Lung (tissue), 12 donors: ENCODE data around the gene ATXN1. TPM values are rescaled to one million over a fixed set of nuclear protein-coding genes. Genes with fewer than 3 reads are reported as not detected.
"Not testable (repeated sequence)": the region's sequence is repeated elsewhere in the genome, so short reads cannot be mapped to it uniquely, and the experiment has no call there.

Experiments used
- ATAC-seq: fragments of 200-7000 bp; cut with Tn5 transposase; one replicate; pipeline ENCODE4 v1.9.1; 2020; ENCODE audit warnings: moderate number of reproducible peaks; ENCODE audit not compliant: insufficient read depth, low FRiP score
- DNase-seq, 3 donors: peaks; one replicate each; pipeline ENCODE4 v3.0.0-alpha.2; 2013 to 2017
- H3K27ac ChIP-seq, 2 donors: one replicate each; pipeline ENCODE4 v1.5.1; 2013; ENCODE audit warnings: mild to moderate bottlenecking in 2 of 2, moderate library complexity in 2 of 2, control low read depth in 1 of 2, inconsistent platforms in 1 of 2, low read depth in 1 of 2, low read length in 1 of 2
- H3K27me3 ChIP-seq, 3 donors: one replicate each; pipeline ENCODE4 v1.5.1; 2013; ENCODE audit warnings: low read length in 2 of 3; ENCODE audit not compliant: control insufficient read depth in 3 of 3, insufficient read depth in 3 of 3
- H3K36me3 ChIP-seq, 4 donors: one replicate each; pipeline ENCODE4 v1.5.1; 2013; ENCODE audit warnings: low read length in 4 of 4, mild to moderate bottlenecking in 1 of 4, moderate library complexity in 1 of 4; ENCODE audit not compliant: control insufficient read depth in 4 of 4, insufficient read depth in 4 of 4
- H3K4me1 ChIP-seq, 5 donors: one replicate each; pipeline ENCODE4 v1.5.1; 2013; ENCODE audit warnings: low read length in 5 of 5, mild to moderate bottlenecking in 2 of 5, moderate library complexity in 1 of 5; ENCODE audit not compliant: control insufficient read depth in 5 of 5, insufficient read depth in 5 of 5
- H3K4me3 ChIP-seq: one replicate; pipeline ENCODE4 v1.5.1; 2013; ENCODE audit warnings: mild to moderate bottlenecking, control low read depth, moderate library complexity
- H3K9ac ChIP-seq, 2 donors: one replicate each; pipeline ENCODE4 v1.5.1; 2013; ENCODE audit warnings: low read length in 2 of 2, control low read depth in 1 of 2; ENCODE audit not compliant: insufficient read depth in 1 of 2
- H3K9me3 ChIP-seq, 4 donors: one replicate each; pipeline ENCODE4 v1.5.1; 2013; ENCODE audit warnings: low read length in 3 of 4, mild to moderate bottlenecking in 1 of 4, moderate library complexity in 1 of 4; ENCODE audit not compliant: control insufficient read depth in 4 of 4, insufficient read depth in 3 of 4
- CTCF ChIP-seq: IDR thresholded peaks from 2 replicates; pipeline ENCODE4 v1.5.1; 2012; ENCODE audit warnings: mild to moderate bottlenecking; ENCODE audit errors: control extremely low read depth, extremely low read depth
- WGBS, 2 donors: extraction: QIAGEN DNeasy Blood & Tissue Kit; methylation state at CpG; one replicate each; pipeline ENCODE4 v1.1.7; 2013; 5-methylcytosine and 5-hydroxymethylcytosine counted together
- polyA plus RNA-seq, 2 donors: library from polyadenylated mRNA; stranded (reverse); fragments of 200-250 nt; gene quantifications; one replicate each; pipeline ENCODE4 v1.2.1, GENCODE V29; 2013
- total RNA-seq, 2 donors: library from RNA; depleted of rRNA in 1 of 2; stranded (reverse); fragments of >200 nt in 1 of 2; gene quantifications; one replicate each; pipeline ENCODE4 v1.2.1, GENCODE V29; 2014 to 2021
- donor health status: control.
- donor health status: control.
- donor health status: Bipolar disorder and iron deficiency.
- donor health status: healthy.
- donor health status: DM: yes; HTN: yes; CAD: no.

ATXN1 gene
- total and polyA plus RNA-seq, 4 donors = 9.7 to 108 (median 34.9) TPM

- WGBS, 2 donors = 58 to 62% methylated on average over 19 of the region's 19 CpGs
- H3K27ac ChIP-seq = peak overlapping the region in 1 of 2 donors; percentile 33
- H3K27me3 ChIP-seq = no peaks in the 10 kb centered on the region
- peak; percentile 69 for ATAC-seq
- peaks cover 2 to 15% (median 7%) of the 10 kb centered on the region in 5 donors for H3K4me1 ChIP-seq
- no peak overlapping the region for H3K4me3 ChIP-seq
- no peaks in the 10 kb centered on the region for H3K9me3 ChIP-seq
- peak; percentile 63 to 72 (median 68) for DNase-seq
- H3K36me3 ChIP-seq = no peaks in the 10 kb centered on the region
- H3K9ac ChIP-seq = no peak overlapping the region
- peak; percentile 61 for TF ChIP-seq CTCF
Observed at GRCh38 chr6:16409531-16410441, 351.5 kb downstream of the ATXN1 start.

- H3K4me1 ChIP-seq = peaks cover 2 to 17% (median 9%) of the 10 kb centered on the region in 5 donors
- ATAC-seq = no peak
Observed at GRCh38 chr6:16408766-16409165, 352.5 kb downstream of the ATXN1 start.

GRCh38 chr6:16406966-16407365 is 354.3 kb downstream of the ATXN1 start:
- Histone ChIP-seq H3K4me3 (no peak overlapping the region), H3K4me1 (peaks cover 0 to 13% (median 4%) of the 10 kb centered on the region in 5 donors), H3K27ac (no peak overlapping the region), H3K36me3 (no peaks in the 10 kb centered on the region), H3K9ac (no peak overlapping the region), H3K9me3 (no peaks in the 10 kb centered on the region), H3K27me3 (no peaks in the 10 kb centered on the region)
- no peak for DNase-seq
- ATAC-seq = no peak
- 74 to 86% methylated on average over 2 of the region's 2 CpGs for WGBS, 2 donors
- no peak for TF ChIP-seq CTCF

More at GRCh38 chr6:16408766-16409165, 352.5 kb downstream of the ATXN1 start:
- no peak overlapping the region for H3K27ac ChIP-seq
- no peaks in the 10 kb centered on the region for H3K36me3 ChIP-seq
- H3K4me3 ChIP-seq = no peak overlapping the region
- DNase-seq = no peak
- no peaks in the 10 kb centered on the region for H3K9me3 ChIP-seq
- H3K9ac ChIP-seq = no peak overlapping the region
- no peak for TF ChIP-seq CTCF
- no peaks in the 10 kb centered on the region for H3K27me3 ChIP-seq
- WGBS, 2 donors = 95 to 96% methylated on average over 3 of the region's 3 CpGs

GRCh38 chr6:16406538-16406937 is 354.7 kb downstream of the ATXN1 start:
- DNase-seq, H3K9ac ChIP-seq, H3K27me3 ChIP-seq, H3K27ac ChIP-seq, H3K4me3 ChIP-seq, ATAC-seq, H3K36me3 ChIP-seq, H3K9me3 ChIP-seq: not testable (repeated sequence)
- peaks cover 0 to 13% (median 4%) of the 10 kb centered on the region in 5 donors for H3K4me1 ChIP-seq
- 53 to 69% methylated on average over 4 of the region's 4 CpGs for WGBS, 2 donors
